Gastroesophageal sphincter (tissue), 2 donors: Measurements from ENCODE around the gene LMF2.

Source experiments
- EP300 ChIP-seq: sonication (generic); formaldehyde crosslinking; IDR thresholded peaks from one replicate; pipeline ENCODE4 v1.6.1; 2017; ENCODE audit warnings: antibody characterized with exemption, mild to moderate bottlenecking
- POLR2AphosphoS5 ChIP-seq: sonication (generic); formaldehyde crosslinking; IDR thresholded peaks from one replicate; pipeline ENCODE4 v1.6.1; 2017; ENCODE audit warnings: antibody characterized with exemption

GRCh38 chr22:50468626-50469025 lies 38.9 kb downstream of the LMF2 start:
- TF ChIP-seq EP300 = no peak
- TF ChIP-seq POLR2AphosphoS5 = no peak
